ENCODE data around the gene HEXIM1. TPM values are rescaled to one million over a fixed set of nuclear protein-coding genes. Genes with fewer than 3 reads are reported as not detected.

HEXIM1 gene
- total RNA-seq, 1 experiment from 2014 or later, result 29.6 TPM

DNA sequence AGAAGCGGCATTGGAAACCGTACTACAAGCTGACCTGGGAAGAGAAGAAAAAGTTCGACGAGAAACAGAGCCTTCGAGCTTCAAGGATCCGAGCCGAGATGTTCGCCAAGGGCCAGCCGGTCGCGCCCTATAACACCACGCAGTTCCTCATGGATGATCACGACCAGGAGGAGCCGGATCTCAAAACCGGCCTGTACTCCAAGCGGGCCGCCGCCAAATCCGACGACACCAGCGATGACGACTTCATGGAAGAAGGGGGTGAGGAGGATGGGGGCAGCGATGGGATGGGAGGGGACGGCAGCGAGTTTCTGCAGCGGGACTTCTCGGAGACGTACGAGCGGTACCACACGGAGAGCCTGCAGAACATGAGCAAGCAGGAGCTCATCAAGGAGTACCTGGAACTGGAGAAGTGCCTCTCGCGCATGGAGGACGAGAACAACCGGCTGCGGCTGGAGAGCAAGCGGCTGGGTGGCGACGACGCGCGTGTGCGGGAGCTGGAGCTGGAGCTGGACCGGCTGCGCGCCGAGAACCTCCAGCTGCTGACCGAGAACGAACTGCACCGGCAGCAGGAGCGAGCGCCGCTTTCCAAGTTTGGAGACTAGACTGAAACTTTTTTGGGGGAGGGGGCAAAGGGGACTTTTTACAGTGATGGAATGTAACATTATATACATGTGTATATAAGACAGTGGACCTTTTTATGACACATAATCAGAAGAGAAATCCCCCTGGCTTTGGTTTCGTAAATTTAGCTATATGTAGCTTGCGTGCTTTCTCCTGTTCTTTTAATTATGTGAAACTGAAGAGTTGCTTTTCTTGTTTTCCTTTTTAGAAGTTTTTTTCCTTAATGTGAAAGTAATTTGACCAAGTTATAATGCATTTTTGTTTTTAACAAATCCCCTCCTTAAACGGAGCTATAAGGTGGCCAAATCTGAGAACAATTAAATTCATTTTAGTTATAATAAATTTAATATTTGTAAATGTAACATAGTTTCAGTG, 1.7 kb downstream of the HEXIM1 start (continued):
- TF ChIP-seq, protein P1, sequence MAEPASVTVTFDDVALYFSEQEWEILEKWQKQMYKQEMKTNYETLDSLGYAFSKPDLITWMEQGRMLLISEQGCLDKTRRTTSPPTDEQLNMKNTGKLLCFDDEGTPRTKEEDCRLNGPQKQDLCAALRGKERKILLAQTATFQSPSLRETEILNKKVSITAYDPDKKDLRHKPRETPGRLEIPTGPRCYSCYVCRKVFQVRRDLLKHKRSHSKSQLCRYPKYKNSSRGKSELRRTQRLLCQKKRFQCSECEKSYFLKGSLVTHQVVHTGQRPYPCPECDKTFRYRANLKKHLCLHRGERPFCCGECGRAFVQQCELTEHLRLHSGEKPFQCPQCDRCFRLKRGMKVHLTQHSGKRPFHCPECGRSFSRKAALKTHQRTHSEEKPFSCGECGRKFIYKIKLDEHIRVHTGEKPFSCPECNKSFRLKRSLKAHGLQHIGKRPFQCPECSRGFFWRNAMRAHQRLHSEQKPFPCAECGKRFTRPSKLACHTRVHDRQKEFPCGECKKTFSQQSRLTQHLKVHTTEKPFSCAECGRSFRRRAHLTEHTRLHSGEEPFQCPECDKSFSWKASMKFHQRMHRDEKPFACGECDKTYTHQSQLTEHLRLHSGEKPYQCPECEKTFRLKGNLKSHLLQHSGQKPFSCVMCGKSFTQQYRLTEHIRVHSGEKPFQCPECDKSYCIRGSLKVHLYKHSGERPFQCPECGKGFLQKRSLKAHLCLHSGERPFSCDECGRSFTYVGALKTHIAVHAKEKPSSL (CRISPR knock-in tag; conservative IDR thresholded peaks at IDR 0.05), result no peak
- TF ChIP-seq SP1 (CRISPR knock-in tag; conservative IDR thresholded peaks at IDR 0.05) (no peak), NFE2L1 (CRISPR knock-in tag; IDR thresholded peaks at IDR 0.05) (0 out of 2 replicates have a peak, but pooled peaks have one; percentile 17), KAT7 (CRISPR knock-in tag; IDR thresholded peaks at IDR 0.05; ENCODE audit: borderline replicate concordance) (0 out of 2 replicates have a peak, but pooled peaks have one; percentile 69), ATF1 (CRISPR knock-in tag; IDR thresholded peaks at IDR 0.05) (0 out of 2 replicates have a peak, but pooled peaks have one; percentile 11), FOXK1 (CRISPR knock-in tag; IDR thresholded peaks at IDR 0.05) (no peak), TP53 (CRISPR knock-in tag; IDR thresholded peaks at IDR 0.05) (no peak), CREB1 (CRISPR knock-in tag; IDR thresholded peaks at IDR 0.05) (no peak), NR1H2 (CRISPR knock-in tag; IDR thresholded peaks at IDR 0.05) (no peak), ZNF263 (CRISPR knock-in tag; IDR thresholded peaks at IDR 0.05; ENCODE audit: low read depth) (no peak), ZBTB21 (CRISPR knock-in tag; IDR thresholded peaks at IDR 0.05; ENCODE audit: borderline replicate concordance) (no peak), GRHL2 (CRISPR knock-in tag; IDR thresholded peaks at IDR 0.05; ENCODE audit: insufficient replicate concordance, severe bottlenecking) (no peak), SMAD4 (CRISPR knock-in tag; IDR thresholded peaks at IDR 0.05) (0 out of 2 replicates have a peak, but pooled peaks have one; percentile 32)
- TF ChIP-seq, protein P2, sequence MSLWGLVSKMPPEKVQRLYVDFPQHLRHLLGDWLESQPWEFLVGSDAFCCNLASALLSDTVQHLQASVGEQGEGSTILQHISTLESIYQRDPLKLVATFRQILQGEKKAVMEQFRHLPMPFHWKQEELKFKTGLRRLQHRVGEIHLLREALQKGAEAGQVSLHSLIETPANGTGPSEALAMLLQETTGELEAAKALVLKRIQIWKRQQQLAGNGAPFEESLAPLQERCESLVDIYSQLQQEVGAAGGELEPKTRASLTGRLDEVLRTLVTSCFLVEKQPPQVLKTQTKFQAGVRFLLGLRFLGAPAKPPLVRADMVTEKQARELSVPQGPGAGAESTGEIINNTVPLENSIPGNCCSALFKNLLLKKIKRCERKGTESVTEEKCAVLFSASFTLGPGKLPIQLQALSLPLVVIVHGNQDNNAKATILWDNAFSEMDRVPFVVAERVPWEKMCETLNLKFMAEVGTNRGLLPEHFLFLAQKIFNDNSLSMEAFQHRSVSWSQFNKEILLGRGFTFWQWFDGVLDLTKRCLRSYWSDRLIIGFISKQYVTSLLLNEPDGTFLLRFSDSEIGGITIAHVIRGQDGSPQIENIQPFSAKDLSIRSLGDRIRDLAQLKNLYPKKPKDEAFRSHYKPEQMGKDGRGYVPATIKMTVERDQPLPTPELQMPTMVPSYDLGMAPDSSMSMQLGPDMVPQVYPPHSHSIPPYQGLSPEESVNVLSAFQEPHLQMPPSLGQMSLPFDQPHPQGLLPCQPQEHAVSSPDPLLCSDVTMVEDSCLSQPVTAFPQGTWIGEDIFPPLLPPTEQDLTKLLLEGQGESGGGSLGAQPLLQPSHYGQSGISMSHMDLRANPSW (CRISPR knock-in tag; conservative IDR thresholded peaks at IDR 0.05; ENCODE audit: low read depth), result no peak
- TF ChIP-seq, protein P3, sequence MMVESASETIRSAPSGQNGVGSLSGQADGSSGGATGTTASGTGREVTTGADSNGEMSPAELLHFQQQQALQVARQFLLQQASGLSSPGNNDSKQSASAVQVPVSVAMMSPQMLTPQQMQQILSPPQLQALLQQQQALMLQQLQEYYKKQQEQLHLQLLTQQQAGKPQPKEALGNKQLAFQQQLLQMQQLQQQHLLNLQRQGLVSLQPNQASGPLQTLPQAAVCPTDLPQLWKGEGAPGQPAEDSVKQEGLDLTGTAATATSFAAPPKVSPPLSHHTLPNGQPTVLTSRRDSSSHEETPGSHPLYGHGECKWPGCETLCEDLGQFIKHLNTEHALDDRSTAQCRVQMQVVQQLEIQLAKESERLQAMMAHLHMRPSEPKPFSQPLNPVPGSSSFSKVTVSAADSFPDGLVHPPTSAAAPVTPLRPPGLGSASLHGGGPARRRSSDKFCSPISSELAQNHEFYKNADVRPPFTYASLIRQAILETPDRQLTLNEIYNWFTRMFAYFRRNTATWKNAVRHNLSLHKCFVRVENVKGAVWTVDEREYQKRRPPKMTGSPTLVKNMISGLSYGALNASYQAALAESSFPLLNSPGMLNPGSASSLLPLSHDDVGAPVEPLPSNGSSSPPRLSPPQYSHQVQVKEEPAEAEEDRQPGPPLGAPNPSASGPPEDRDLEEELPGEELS (CRISPR knock-in tag; IDR thresholded peaks at IDR 0.05), result 0 out of 2 replicates have a peak, but pooled peaks have one; percentile 49
- TF ChIP-seq, protein P4, sequence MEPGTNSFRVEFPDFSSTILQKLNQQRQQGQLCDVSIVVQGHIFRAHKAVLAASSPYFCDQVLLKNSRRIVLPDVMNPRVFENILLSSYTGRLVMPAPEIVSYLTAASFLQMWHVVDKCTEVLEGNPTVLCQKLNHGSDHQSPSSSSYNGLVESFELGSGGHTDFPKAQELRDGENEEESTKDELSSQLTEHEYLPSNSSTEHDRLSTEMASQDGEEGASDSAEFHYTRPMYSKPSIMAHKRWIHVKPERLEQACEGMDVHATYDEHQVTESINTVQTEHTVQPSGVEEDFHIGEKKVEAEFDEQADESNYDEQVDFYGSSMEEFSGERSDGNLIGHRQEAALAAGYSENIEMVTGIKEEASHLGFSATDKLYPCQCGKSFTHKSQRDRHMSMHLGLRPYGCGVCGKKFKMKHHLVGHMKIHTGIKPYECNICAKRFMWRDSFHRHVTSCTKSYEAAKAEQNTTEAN (CRISPR knock-in tag; IDR thresholded peaks at IDR 0.05), result 0 out of 2 replicates have a peak, but pooled peaks have one; percentile 46
- TF ChIP-seq, protein P5, sequence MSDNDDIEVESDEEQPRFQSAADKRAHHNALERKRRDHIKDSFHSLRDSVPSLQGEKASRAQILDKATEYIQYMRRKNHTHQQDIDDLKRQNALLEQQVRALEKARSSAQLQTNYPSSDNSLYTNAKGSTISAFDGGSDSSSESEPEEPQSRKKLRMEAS (CRISPR knock-in tag; IDR thresholded peaks at IDR 0.05), result no peak; the same call in 1 of the 2 replicates
- TF ChIP-seq, protein P6, sequence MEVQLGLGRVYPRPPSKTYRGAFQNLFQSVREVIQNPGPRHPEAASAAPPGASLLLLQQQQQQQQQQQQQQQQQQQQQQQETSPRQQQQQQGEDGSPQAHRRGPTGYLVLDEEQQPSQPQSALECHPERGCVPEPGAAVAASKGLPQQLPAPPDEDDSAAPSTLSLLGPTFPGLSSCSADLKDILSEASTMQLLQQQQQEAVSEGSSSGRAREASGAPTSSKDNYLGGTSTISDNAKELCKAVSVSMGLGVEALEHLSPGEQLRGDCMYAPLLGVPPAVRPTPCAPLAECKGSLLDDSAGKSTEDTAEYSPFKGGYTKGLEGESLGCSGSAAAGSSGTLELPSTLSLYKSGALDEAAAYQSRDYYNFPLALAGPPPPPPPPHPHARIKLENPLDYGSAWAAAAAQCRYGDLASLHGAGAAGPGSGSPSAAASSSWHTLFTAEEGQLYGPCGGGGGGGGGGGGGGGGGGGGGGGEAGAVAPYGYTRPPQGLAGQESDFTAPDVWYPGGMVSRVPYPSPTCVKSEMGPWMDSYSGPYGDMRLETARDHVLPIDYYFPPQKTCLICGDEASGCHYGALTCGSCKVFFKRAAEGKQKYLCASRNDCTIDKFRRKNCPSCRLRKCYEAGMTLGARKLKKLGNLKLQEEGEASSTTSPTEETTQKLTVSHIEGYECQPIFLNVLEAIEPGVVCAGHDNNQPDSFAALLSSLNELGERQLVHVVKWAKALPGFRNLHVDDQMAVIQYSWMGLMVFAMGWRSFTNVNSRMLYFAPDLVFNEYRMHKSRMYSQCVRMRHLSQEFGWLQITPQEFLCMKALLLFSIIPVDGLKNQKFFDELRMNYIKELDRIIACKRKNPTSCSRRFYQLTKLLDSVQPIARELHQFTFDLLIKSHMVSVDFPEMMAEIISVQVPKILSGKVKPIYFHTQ (CRISPR knock-in tag; IDR thresholded peaks at IDR 0.05), result no peak
- TF ChIP-seq, protein P7, sequence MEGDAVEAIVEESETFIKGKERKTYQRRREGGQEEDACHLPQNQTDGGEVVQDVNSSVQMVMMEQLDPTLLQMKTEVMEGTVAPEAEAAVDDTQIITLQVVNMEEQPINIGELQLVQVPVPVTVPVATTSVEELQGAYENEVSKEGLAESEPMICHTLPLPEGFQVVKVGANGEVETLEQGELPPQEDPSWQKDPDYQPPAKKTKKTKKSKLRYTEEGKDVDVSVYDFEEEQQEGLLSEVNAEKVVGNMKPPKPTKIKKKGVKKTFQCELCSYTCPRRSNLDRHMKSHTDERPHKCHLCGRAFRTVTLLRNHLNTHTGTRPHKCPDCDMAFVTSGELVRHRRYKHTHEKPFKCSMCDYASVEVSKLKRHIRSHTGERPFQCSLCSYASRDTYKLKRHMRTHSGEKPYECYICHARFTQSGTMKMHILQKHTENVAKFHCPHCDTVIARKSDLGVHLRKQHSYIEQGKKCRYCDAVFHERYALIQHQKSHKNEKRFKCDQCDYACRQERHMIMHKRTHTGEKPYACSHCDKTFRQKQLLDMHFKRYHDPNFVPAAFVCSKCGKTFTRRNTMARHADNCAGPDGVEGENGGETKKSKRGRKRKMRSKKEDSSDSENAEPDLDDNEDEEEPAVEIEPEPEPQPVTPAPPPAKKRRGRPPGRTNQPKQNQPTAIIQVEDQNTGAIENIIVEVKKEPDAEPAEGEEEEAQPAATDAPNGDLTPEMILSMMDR (IDR thresholded peaks at IDR 0.05), result no peak
